Fibroblast of the aortic adventitia (primary cell): ENCODE data around the gene LMO7. TPM values are rescaled to one million over a fixed set of nuclear protein-coding genes. Genes with fewer than 3 reads are reported as not detected.
A peak's percentile ranks its signal among the peaks of the same experiment; 100 is the strongest.

Source experiments
- DNase-seq: peaks from one replicate; pipeline ENCODE4 v3.0.0-alpha.2; 2010; ENCODE audit warnings: low read depth
- H3K4me3 ChIP-seq: 2 replicates; pipeline ENCODE4 v1.5.1; 2011; ENCODE audit warnings: low read depth, mild to moderate bottlenecking, control low read depth, low read length, moderate library complexity
- CTCF ChIP-seq: IDR thresholded peaks from 2 replicates; pipeline ENCODE4 v1.5.1; 2011; ENCODE audit warnings: mild to moderate bottlenecking, low read length, control low read depth, inconsistent platforms; ENCODE audit not compliant: insufficient read depth
- total RNA-seq: library from RNA; depleted of rRNA; stranded (reverse); fragments of >200 nt; gene quantifications from 2 replicates; pipeline ENCODE4 v1.2.3, GENCODE V29; 2012; ENCODE audit warnings: low replicate concordance

Gene LMO7
- total RNA-seq, 1 donor = 221 TPM

GRCh38 chr13:75847588-75847987 is 211.5 kb downstream of the LMO7 start:
- no peak overlapping the region for H3K4me3 ChIP-seq
- TF ChIP-seq CTCF = no peak
- no peak for DNase-seq

DNA sequence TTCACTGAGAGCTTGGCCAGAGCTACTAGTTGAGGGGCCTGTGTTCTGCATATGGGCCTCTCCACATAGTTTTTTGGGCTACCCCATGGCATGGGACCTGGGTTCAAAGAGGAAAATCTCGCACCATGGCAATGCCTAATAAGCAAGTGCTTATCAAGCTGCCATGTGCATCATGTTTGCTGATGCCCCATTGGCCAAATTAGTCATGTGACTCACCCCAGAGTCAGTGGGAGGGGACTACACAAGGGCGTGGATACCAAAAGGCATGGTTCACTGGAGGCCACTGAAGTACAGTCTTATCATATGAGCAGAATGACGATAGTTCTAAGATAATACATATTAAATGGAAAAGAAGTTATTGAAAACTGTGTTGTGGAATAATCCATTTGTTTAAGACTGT is 214.8 kb downstream of the LMO7 start:
- no peak for DNase-seq
- TF ChIP-seq CTCF = no peak
- no peak overlapping the region for H3K4me3 ChIP-seq

GRCh38 chr13:75855216-75855615 is 219.1 kb downstream of the LMO7 start:
- DNase-seq = no peak
- TF ChIP-seq CTCF = no peak
- no peak overlapping the region for H3K4me3 ChIP-seq

DNA sequence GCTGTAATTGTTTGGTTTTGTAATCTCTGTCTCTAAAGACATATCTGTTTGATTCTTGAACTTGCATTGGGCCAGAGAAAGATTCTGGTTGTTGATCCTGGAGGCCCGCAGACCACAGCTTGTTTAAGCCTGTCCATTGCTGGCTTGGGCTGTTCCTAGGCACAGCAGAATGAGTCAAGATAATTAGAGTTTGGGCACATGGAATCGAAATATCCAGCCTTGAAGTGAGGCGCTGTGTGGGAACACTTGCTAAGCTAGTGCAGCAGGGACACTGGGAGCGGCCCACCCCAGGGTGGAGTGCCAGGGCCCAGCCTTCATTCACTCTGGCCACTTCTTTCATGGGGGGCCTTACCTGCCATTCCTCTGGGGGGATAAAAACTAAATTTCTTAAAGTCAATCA is 219.7 kb downstream of the LMO7 start:
- H3K4me3 ChIP-seq = no peak overlapping the region
- DNase-seq = no peak
- TF ChIP-seq CTCF = no peak

- TF ChIP-seq CTCF = no peak
- H3K4me3 ChIP-seq = no peak overlapping the region
- DNase-seq = no peak
Observed at GRCh38 chr13:75857291-75857690, 221.2 kb downstream of the LMO7 start.

GRCh38 chr13:75860935-75861334 is 224.8 kb downstream of the LMO7 start:
- DNase-seq = no peak
- H3K4me3 ChIP-seq = no peak overlapping the region
- TF ChIP-seq CTCF = no peak

- H3K4me3 ChIP-seq = no peak overlapping the region
- peak; percentile 17 for DNase-seq
- TF ChIP-seq CTCF = no peak
Observed at GRCh38 chr13:75861786-75862185, 225.7 kb downstream of the LMO7 start.
